GM21737 (cell line): Measurements from ENCODE around the gene COX7A2.

Experiments
- ATAC-seq: cut with Tn5 transposase; IDR thresholded peaks from one replicate; pipeline ENCODE4 v1.9.1; 2021; ENCODE audit warnings: mild to moderate bottlenecking, moderate library complexity; ENCODE audit not compliant: unreplicated experiment

COX7A2 gene

GRCh38 chr6:75243333-75244062 is at the start of gene COX7A2:
TSS of gene COX7A2 (minus strand) at chr6:75243801. CDS start at chr6:75243734, 67 bp downstream.
- ATAC-seq: peak; percentile 96

GRCh38 chr6:75292555-75292954 is 49.0 kb upstream of the COX7A2 start:
- ATAC-seq: no peak

- ATAC-seq: no peak
Measured at GRCh38 chr6:75291744-75292143, 48.1 kb upstream of the COX7A2 start.

GRCh38 chr6:75291331-75291730 is 47.7 kb upstream of the COX7A2 start:
- ATAC-seq: no peak

- no peak for ATAC-seq
Measured at GRCh38 chr6:75290136-75290945, 46.7 kb upstream of the COX7A2 start.

- ATAC-seq: no peak
Measured at GRCh38 chr6:75288023-75288422, 44.4 kb upstream of the COX7A2 start.

GRCh38 chr6:75287424-75287823 is 43.8 kb upstream of the COX7A2 start:
- no peak for ATAC-seq

- ATAC-seq: no peak
Measured at GRCh38 chr6:75286955-75287354, 43.4 kb upstream of the COX7A2 start.

- peak; percentile 1 for ATAC-seq
Measured at GRCh38 chr6:75285283-75285639, 41.7 kb upstream of the COX7A2 start.

GRCh38 chr6:75284632-75285282 is 41.2 kb upstream of the COX7A2 start, which contains the start of gene TMEM30A:
TSS of gene TMEM30A (minus strand) at chr6:75284792. CDS start at chr6:75284638, 154 bp downstream.
- peak; percentile 93 for ATAC-seq

GRCh38 chr6:75283907-75284631 is 40.5 kb upstream of the COX7A2 start:
- ATAC-seq: peak; percentile 2

- no peak for ATAC-seq
Measured at GRCh38 chr6:75282706-75283105, 39.1 kb upstream of the COX7A2 start.

GRCh38 chr6:75281653-75282052 is 38.1 kb upstream of the COX7A2 start:
- ATAC-seq: no peak

- ATAC-seq: no peak
Measured at GRCh38 chr6:75280131-75280855, 36.7 kb upstream of the COX7A2 start.

- no peak for ATAC-seq
Measured at GRCh38 chr6:75279418-75279817, 35.8 kb upstream of the COX7A2 start.

GRCh38 chr6:75278474-75279077 is 35.0 kb upstream of the COX7A2 start:
- no peak for ATAC-seq

GRCh38 chr6:75275067-75275466 is 31.5 kb upstream of the COX7A2 start:
- ATAC-seq: no peak

- no peak for ATAC-seq
Measured at GRCh38 chr6:75273009-75273408, 29.4 kb upstream of the COX7A2 start.

- no peak for ATAC-seq
Measured at GRCh38 chr6:75272145-75272840, 28.7 kb upstream of the COX7A2 start.
